CD4-positive, alpha-beta T cell treated with Interleukin-15 for 1 hour (primary cell): ENCODE data around the gene ERMN.
"Not testable (repeated sequence)": the region's sequence is repeated elsewhere in the genome, so short reads cannot be mapped to it uniquely, and the experiment has no call there.

Experiments
- DNase-seq: peaks from one replicate; pipeline ENCODE4 v3.0.0-alpha.2; 2020

ERMN gene

DNA sequence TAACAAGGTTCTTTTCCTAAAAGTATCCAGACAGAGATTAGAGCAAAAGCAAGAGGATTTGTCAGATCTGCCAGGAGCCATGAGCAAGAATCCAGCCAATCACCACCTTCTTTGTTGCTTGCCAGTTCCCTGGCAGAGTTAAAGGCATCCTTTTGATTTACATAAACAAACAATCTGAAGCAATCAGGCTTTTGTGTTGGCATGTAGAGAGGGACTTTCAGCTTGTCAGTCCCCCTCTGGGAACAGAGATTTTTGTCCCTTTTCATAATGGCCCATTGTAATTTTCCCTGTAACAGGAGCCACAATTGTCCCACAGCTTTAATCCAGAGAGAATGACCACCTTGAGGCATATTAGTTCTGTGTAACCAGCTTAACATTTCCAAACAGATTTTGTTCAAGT lies at the start of gene ERMN:
Gene ERMN (minus strand): TSS at position 39 of the 400 bp plus-strand sequence. CDS start 182 bp downstream, outside the sequence.
- no peak for DNase-seq

- DNase-seq: no peak
Observed at GRCh38 chr2:157375384-157375783, 49.8 kb upstream of the ERMN start.

- not testable (repeated sequence) for DNase-seq
Observed at GRCh38 chr2:157368508-157368907, 42.9 kb upstream of the ERMN start.

DNA sequence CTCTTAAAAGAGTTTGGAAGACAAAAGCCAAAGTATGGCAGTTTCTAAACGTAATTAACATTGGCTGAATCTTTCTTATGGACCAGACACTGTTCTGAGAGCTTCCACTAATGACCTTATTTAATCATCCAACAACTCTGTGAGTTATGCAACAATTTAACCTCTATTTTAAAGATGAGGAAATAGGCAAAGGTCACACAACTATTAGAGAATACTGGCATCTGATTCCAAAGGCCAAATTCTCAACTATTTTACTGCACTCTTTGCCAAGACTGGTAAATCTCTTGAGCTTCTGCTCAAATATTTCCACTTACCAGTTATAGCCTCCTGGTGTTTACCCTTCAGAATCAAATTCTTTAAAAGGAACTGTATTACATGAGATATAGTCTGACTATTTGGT lies 42.1 kb upstream of the ERMN start:
- no peak for DNase-seq

- DNase-seq: no peak
Observed at GRCh38 chr2:157364257-157364974, 38.8 kb upstream of the ERMN start.

DNA sequence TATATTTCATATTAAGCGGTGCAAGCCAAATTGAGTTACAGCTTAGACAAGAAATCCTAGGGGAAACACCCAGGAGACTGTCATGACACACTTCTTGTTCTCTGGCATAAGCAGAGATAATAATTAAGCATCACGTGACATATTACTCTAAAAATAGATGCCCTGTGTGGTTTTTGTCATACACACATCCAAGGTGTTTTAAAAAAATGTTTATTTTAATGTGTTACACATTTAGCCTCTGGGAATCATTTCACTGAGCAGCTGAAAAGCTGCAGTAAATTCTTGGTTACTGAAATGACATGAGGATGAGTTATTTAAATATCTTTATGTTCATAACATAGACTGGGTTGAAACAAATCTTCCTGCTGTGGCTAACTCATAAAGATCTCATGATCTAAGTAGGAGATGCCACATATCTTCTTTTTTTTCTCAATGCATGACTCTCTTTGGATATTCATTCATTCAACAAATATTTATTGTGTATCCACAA lies 38.0 kb upstream of the ERMN start:
- no peak for DNase-seq

GRCh38 chr2:157362627-157363026 lies 37.0 kb upstream of the ERMN start:
- DNase-seq: no peak

GRCh38 chr2:157361526-157361925 lies 35.9 kb upstream of the ERMN start:
- no peak for DNase-seq

DNA sequence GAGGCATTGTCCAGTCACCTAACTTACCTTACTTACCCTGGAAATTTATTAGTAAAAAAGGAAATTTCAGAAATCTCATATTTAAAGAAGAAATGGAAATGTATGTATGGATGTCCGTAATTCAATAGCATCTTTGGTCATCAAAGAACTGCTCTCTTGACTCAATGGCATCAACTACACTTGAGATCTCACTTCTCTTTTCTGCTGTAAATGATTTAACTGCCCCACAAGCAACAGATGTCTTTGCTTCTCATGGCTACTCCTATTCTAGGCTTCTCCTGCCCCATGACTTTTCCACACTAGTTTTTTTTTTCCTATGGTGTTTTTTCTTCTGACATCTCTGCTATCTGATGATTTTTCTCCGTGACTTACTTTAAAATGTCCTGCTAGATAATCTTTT lies 34.0 kb upstream of the ERMN start:
- no peak for DNase-seq

GRCh38 chr2:157355618-157356017 lies 30.0 kb upstream of the ERMN start:
- DNase-seq: no peak

DNA sequence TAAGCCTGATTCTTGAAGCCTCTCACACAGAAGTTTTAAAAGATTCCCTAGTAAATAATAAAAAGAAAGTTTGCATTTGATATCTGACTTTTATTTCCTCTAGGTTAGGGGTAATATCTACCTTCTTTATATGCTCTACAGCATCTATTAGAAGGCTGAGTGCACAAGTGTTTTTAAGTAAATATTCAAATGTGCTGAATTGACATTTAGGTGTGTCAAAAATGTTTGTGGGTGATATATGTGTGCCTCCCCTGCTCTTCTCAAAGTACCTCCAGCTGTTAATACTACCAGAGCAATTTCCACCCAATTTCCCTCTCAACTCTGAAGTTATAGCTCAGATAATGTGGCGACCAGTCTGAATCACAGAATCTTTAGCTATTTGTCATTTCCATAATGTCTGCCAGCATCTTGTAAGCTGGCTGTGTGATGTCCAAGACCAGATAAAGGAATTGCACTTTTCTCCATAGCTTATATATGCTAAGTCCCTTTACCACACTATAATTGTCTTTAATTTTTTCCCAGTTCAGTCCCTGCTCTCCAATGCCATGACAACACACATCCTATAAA lies 24.4 kb upstream of the ERMN start:
- no peak for DNase-seq

GRCh38 chr2:157348291-157348921 lies 22.8 kb upstream of the ERMN start:
- no peak for DNase-seq

DNA sequence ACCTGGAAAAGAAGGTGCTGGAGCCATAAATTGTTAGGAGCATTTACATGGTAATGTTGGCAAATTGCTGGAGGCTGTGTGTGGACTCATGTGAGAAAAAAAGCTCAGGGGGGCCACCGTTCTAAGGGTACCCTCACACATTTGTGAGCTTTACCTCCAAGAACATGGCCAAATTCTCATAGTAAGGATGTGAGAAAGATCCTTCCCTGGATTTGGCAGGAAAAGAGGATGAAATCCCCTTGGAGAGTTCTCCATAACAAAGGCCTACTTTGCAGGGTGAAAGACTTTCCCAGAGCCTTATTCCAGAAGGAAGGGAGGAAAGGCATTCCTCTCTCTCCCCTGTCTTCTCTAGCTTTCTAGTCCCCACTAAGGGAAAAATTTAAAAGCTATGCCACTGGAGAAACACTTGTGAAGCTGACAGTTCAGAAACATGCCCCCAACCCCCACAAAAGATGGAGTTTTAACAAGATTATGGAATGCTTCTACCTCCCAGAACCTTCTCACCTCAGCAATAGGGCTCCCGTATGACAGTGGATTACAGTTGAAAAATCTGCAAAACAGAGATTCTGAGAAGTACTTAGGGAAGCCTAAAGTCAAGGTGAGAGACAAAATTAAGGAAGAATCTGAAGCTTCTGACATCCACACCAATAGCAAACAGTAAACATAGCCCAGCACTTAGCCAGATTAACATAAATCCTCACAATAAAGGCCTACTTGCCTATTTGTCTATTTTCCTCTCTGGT lies 20.2 kb upstream of the ERMN start:
- DNase-seq: no peak

- DNase-seq: not testable (repeated sequence)
Observed at GRCh38 chr2:157341381-157341780, 15.8 kb upstream of the ERMN start.

- no peak for DNase-seq
Observed at GRCh38 chr2:157339965-157340655, 14.5 kb upstream of the ERMN start.

DNA sequence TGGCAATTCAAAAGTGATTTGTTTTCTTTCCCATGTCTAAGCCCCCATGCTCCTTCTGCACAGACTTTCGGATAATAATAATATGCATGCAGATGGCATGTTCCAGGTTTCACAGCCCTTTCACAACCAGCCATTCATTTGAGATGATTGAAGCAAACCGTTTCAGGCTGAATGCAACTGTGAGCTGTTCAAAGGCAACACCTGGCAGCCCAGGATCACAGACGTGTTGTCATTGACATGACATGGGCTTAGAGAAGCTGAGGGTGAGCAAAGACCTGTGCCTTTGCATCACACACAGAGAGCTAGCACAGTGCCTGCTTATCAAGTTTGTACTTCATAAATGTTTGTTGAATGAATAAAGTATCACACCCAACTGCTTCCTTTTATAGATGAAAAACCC lies 12.4 kb upstream of the ERMN start:
- peak; percentile 21 for DNase-seq

GRCh38 chr2:157336137-157337010 lies 10.8 kb upstream of the ERMN start:
- DNase-seq: peak; percentile 21

GRCh38 chr2:157334797-157335196 lies 9.2 kb upstream of the ERMN start:
- no peak for DNase-seq

DNA sequence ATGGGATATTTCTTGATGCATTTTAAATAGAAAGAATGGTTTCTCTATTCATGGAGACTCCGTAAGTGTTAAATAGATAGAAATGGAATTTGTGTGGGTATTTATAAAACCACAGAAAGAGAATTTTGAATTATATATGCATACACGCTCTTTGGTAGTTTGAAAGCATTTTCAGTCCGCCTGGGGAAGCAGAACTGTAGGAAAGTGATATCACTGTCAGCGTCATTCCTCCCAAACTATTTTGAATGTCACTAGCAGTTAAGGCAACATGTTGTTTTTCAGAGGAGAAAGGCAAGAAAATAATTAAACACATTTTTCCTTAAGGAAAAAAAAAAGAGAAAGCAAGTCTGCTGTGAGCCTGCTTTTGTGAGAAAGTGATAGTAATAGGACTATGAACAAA lies 8.7 kb upstream of the ERMN start:
- DNase-seq: no peak

GRCh38 chr2:157333304-157334047 lies 7.9 kb upstream of the ERMN start:
- no peak for DNase-seq

GRCh38 chr2:157329524-157329923 lies 3.9 kb upstream of the ERMN start:
- no peak for DNase-seq
